NCI-H2081 (cell line): ENCODE results near the gene RPS29.

Source experiments
- DNase-seq, 2 experiments: peaks; one replicate each; lab custom pipeline; 2025; lab: John Stamatoyannopoulos, UW

The RPS29 gene

DNA sequence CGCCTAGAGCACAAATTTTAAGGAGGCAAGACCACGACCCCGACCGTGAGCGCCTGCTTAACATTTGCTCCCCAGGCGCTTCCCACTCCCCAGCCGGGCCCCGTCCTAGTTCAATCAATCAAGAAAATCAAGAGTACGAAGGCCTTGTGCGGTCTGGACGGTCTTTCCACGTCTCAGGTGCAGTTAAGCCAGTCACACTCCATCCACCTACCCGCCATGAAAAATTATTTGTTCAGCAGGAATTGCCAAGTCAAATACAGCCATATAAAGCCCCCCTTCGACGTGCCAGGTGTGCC lies 12.0 kb upstream of the RPS29 start:
- DNase-seq, result no peak

DNA sequence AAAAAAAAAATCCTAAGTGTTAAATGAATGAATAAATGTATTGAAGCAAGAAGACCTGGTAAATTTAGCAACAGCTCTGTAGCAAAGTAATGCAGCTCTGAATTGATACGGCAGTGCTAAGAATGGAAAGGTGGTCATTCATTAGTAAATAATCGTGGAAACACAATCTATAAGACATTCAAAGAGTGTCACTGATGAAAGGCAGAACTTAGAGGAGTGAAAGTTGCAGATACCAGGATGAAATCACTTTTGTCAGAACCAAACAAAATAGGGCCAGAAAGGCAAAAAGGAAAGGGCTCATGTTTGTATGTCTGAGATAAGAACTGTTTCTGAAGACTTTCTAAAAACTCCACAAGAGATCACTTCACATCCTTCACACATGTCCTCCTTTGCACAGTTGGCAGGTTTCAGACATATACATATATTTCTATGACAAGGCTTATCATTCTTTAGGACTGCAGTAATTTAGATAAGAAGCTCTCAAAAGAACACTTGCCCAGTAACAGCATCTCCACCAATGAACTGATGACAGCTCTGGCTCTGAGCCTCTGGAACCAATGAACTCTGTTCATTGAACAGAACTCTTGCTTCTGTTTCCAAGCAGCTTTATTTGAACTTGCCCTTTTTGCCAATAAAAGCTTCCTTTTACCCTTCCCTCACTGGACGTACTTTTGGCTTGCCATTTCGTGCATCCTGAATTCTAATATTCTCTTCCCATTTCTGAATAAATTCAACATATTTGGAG lies 8.3 kb upstream of the RPS29 start:
- DNase-seq, result no peak

DNA sequence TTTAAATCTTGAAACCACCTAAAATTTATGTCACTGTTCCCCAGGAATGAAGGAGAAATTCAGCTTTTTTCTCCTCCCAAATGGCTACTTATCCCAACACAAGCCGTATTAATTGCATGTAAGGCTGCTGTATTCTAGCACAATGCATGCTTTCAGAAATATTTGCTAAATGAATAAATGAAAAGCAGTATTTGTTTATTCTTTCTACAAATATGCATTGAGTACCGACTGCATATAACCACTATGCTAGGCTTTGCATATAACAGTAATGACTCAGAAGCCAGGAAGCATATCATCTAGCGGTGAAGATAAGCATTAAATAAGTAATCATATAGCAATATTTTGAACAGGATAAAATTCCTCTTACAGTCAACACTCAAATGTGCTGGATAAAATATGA lies 6.8 kb upstream of the RPS29 start:
- DNase-seq, result no peak

DNA sequence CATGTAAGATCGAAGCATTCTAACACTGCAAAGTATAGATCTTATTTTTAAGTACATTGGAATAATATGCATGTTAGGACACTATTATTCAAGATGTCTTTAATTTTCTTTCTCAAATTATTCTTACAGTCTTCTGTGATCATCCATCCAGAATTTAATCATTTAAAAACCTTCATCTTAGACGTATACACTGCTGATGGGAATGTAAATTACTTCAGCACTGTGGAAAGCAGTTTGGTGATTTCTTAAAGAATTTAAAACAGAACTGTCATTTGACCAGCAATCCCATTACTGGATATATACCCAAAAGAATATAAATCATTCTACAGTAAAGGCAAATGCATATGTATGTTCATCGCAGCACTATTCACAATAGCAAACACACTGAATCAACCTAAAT lies 3.2 kb upstream of the RPS29 start:
- no peak for DNase-seq

DNA sequence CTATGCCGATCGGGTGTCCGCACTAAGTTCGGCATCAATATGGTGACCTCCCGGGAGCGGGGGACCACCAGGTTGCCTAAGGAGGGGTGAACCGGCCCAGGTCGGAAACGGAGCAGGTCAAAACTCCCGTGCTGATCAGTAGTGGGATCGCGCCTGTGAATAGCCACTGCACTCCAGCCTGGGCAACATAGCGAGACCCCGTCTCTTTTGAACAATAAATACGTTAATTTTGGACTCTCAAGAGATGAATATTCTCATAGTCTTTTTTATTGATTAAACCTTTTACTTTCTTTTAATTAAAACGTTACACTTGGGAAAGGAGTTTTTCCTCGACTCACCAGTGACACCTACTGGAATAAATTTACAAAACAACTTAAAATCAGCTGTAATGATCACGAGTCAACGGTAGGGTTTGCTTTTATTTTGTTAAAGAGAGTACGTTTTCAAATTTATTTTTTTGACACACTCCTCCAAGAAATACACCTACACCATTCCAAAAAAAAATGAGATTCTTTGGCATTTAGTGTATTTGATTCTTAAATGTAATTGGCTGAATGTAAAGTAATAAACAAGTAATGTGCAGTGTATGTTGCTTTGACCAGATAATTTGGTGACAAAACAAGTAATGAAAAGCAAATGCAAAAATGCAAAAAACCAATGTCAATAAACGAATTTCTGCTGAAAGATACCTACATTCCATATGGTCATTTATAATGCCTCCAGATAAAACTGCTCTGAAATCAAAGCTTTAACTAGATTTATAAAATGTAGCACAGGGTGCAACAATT lies 687 bp upstream of the RPS29 start:
- DNase-seq, result peak; percentile 53 to 68

DNA sequence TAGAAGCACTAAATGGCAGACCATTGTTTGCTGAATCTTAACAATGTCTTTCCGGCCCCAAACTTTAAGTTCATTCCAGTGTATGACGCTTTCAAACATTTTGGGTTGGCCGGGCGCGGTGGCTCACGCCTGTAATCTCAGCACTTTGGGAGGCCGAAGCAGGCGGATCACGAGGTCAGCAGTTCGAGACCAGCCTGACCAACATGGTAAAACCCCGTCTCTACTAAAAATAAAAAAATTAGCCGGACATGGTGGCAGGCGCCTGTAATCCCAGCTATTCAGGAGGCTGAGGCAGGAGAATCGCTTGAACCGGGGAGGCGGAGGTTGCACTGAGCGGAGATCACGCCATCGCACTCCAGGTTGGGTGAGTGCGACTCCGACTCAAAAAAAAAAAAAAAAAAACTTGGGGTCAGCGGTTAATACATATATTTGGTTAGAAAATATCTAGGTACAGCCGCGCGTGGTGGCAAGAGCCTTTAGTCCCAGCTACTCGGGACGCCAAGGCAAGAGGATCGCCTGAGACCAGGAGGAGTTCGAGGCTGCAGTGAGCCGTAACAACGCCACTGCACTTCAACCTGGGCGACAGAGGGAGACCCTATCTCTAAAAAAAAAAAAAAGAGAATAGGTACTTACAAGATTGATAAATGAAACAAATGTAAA lies 1.1 kb downstream of the RPS29 start:
- peak in 1 of 2 experiments; percentile 5 for DNase-seq

DNA sequence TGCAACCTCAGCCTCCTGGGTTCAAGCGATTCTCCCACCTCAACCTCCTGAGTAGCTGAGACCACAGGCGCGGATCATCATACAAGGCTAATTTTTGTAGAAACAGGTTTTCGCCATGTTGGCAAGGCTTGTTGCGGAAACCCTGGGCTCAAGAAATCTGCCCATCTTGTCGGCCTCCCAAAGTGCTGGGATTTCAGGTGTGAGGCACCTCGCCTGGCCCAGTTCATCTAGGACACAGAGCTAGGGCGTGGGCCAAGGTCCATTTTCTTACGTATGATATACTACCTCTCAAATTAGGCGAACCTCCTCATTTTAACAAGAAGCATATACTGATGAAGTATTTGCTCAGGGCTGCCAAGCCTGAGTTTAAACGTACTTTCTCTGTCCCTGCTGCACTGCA lies 2.1 kb downstream of the RPS29 start:
- no peak for DNase-seq

DNA sequence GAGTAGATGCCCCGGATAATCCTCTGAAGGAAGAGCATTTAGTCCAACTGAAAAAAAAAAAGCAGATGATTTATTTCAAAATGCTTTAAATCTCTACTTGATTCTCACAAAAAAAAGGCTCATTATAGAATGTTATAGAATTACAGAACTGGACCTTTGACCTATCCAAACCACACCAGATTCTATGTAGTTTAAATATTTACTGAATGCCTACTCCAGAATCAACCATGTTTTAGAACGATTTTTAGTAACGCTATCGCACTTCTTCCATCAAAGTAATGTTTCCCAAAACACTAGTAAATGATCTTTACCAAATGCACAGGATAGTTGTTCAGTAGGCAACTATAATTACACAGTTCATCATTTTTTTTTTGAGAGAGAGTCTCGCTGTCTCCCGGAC lies 2.6 kb downstream of the RPS29 start:
- DNase-seq, result no peak

DNA sequence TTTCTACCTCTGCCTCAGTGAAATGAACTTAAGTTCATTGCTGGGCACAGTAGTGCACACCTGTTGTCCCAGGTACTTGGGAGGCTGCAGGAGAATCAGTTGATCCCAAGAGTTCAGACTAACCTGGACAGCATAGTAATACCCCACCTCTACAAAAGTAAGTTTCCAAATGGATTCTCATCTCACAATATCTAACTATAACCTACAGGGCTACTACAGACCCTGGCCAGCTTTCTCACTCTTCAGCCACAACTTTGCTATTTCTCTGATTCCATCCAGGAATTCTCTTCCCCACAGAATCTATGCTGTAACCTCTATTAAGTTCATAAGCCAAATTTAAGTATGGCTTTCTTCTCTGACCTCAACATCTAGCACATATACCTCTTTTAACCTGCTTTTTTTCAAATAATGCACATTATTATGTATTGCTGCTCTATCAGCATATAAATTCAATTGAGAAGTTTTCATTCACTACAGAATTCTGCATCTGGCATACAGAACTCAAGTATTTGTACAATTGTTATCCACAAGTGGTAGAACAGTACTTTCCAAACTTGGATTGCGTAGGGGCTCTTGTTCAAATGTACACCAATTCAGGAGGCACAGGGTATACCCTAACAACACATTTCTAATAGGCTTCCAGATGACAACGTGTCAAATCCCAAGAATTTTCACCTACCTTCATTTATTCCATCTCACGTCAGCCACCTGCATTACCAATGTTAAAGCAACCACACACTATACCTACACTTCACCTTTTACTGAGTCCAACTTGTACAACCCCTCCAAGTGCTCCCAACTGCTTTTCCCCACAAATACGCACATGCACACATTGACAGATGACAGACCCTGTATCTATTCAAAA lies 3.8 kb downstream of the RPS29 start:
- DNase-seq, result no peak

DNA sequence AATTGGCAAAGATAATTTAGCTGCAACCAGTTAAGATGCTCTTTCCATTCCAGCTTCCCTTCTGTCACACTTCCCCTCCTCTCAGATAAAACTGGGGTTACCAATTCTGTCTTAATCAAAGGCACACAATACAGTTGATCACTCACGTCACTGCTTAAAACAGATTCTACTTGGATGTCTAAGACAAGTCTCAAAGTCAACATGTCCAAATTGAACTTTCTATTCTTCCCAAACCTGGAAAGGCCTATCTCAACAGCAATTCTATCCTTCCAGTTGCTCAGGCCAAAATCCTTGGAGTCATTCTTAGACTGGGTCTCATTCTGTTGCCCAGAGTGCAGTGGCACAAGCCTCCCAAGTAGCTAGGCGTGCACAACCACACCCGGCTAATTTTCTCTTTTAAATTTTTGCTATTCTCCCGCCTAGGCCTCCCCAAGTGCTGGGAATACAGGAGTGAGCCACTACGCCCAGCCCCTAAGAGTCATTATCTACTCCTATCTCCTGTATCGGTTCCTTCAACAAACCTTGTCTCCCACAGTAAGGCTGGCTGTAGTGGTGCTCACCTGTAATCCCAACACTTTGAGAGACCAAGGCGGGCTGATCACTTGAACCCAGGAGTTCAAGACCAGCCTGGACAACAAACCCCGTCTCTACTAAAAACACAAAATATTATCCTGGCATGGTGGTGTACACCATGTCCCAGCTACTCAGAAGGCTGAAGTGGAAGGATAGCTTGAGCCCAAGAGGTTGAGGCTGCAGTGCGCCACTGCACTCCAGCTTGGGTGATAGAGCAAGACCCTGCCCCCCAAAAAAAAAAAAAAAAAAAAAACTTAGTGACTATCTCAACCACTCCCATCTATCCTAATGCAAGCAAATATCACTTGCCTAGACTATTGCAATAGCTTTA lies 4.7 kb downstream of the RPS29 start:
- no peak for DNase-seq

DNA sequence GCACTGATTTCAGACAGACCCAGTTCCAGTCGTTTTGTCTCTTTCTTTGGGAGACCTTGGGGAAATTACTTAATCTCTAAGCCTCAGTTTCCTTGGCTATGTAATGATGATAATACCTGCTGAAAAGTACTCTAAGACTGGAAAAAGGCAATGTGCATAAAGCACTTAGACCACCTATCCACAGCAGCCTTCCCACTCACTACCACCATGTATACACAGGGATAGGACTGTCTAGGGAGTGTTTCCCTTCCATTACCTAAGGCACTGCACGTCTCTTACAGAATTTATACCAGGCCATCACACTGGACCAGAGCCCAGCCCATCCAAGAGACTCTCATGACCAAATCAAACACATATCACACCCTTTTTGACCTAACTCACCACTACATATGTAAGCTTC lies 6.3 kb downstream of the RPS29 start:
- no peak for DNase-seq

DNA sequence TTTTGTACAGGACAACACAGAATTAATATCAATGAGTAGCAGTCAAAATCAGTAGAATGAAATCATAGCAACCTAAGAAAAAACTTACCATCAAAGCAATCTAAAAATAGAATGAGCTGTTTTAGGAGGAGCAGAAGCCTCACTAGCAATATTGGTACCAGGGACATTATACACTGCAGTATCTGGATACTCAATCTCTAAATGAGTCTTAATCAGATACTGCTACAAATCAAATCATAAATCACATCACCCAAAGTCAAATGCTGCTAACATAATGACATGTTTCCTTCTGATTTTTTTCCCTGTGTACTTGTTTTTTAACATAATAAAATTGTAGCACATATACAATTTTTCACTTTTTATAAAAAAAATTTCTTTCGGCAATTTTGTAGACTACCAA lies 8.0 kb downstream of the RPS29 start:
- no peak for DNase-seq

DNA sequence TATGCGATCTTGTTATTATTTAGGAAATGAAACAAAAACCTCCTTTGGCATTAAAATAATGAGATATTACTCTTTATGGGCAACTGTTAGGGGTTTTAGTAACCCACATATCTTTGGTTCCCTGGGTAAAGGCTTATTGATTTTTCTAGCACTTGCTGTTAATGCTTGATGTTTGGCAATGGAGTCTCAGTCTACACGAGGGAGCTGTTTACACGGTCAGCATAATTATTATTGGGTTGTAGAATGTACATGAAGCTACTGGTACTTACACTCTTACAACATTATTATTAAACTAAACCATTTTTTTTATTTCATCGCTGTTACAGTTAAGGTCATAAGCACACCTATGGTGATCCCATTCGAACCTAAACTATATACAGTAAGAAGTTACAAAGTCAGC lies 12.1 kb downstream of the RPS29 start:
- DNase-seq, result no peak

DNA sequence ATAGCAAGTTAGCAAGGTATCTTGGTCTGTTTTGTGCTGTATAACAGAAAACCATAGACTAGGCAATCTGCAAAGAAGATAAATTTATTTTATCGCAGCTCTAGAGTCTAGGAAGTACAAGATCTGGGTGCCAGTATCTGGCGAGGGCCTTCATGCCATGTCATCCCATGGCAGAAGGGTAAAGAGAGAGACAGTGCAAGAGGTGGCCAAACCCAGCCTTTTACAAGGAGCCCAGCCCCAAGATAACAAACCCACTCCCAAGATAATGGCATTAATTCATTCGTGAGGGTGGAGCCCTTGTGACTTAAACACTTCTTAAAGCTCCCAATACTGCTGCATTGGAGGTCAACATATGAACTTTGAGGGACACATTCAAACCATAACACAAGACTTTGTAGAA lies 16.9 kb downstream of the RPS29 start:
- DNase-seq, result no peak

DNA sequence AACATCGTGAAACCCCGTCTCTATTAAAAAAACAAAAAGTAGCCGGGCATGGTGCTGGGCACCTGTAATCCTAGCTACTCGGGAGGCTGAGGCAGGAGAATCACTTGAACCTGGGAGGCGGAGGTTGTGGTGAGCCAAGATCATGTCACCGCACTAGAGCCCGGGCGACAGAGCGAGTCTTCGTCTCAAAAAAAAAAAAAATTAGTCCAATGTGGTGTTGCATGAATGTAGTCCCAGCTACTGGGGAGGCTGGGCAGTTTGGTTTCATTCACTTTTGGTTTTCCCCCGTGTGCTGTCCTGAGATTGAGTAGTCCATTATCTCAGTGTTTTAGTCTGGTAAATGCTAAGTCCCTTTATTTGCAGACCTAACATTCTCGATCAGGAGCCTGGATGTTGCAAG lies 19.5 kb downstream of the RPS29 start:
- DNase-seq, result no peak

DNA sequence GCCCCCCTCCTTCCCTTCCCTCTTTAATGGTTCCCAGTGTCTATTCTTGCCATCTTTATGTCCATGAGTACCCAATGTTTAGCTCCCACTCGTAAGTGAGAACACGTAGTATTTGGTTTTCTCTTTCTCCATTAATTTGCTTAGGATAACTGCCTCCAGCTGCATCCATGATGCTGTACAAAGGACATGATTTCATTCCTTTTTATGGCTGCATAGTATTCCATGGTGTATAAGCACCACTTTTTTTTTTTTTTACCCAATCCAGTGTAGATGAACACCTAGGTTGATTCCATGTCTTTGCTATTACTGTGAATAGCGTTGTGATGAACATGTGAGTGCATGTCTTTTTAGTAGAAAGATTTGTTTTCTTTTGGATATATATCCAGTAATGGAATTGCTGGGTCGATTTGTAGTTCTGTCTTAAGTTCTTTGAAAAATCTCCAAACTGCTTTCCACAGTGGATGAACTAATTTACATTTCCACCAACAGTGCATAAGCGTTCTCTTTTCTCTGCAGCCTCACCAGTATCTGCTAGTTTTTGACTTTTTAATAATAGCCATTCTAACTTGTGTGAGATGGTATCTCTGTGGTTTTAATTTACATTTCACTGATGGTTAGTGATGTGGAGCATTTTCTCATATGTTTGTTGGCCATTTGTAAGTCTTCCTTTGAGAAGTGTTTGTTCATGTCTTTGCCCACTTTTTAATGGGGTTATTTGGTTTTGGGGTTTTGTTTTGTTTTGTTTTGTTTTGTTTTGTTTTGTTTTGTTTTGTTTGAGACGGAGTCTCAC lies 26.0 kb downstream of the RPS29 start:
- DNase-seq, result no peak

DNA sequence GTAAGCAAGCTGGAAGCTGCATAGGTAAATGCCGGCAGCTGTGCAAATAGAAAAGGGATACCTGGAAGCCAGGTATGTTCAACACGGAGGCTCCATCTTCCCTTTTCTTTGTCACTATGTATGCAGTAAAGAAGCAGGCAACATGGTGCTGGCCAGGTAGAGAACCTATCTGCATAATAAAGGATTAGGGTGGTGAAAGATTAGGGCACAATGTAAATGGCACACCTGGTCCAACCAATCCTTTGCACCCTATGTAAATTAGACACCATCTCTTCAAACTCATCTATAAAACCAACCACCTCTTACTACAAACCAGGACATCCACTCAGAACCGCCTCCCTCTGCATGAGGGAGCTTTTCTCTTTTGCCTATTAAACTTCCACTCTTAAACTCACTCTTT lies 32.3 kb downstream of the RPS29 start:
- peak; percentile 23 to 71 for DNase-seq

DNA sequence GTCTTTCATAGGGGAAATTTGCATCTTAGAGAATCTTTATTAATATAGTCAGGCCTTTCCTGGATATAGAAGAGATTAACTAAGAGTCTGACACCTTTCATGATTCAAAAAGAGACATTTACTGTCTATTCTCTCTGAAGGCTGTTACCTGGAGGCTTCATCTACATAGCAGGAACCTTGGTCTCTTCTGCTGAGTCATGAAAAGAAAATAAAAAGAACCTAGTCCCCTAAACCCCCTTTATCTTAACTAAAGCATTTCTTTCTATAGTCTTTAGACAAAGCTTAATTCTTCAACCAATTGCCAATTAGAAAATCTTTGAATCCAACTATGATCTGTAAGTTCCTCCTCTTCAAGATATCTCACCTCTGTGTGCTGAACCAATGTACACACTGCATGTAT lies 33.1 kb downstream of the RPS29 start:
- DNase-seq, result no peak

DNA sequence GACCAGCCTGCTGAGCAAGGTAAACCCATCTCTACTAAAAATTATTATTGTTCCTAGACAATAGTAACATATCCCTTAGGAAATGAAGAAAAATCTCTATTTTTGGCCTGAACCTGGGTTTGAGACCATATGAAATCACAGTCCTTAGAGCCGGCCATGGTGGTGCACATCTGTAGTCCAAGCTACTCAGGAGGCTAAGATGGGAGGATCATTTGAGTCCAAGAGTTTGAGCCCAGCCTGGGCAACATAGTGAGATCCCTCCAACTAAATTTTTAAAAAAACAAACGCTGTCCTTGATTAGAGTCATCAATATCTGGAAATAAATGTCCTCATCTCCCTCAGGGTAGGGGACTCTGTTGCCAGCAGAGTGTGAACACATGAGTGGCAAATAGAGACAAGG lies 34.6 kb downstream of the RPS29 start:
- no peak for DNase-seq
